Measurements from ENCODE around the gene ABCC4.

ABCC4 gene

DNA sequence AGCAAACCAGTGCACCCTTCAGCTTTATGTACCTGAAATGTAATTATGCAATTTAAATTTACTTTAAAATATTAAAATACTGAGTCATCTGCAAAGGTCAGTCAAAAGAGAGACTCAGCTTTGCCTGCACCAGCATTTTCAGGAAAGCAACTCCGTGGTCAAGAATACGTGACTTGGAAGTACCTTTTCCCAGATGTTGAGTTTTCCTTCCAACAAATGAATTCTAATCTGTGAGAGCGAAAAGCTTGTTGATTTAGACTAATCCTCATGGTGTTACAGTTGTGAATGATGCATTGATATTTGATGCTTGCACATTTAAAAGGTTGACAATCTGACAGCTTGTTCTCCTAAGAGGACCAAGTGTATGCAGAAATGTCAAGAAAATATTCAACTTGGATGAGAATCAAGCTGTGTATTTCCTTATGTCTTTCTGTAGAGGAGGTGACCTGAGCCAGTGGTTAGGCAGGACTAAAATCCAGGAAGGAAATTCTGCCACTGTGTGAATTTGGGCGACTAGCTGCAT, 270.4 kb downstream of the ABCC4 start:
- Histone ChIP-seq H3K27ac (ENCODE audit: insufficient read depth in 1 of 2, low read depth in 1 of 2, low read length in 2 of 2, poor library complexity in 1 of 2, severe bottlenecking in 2 of 2) (no peak overlapping the region), H3K27me3 (replicated peaks in 2 of 5; ENCODE audit: control insufficient read depth in 4 of 5, insufficient read depth in 5 of 5, low read length in 4 of 5) (no peaks in the 10 kb centered on the region), H3K4me3 (ENCODE audit: control insufficient read depth in 1 of 7, extremely low read depth in 1 of 7, insufficient read depth in 4 of 7, low read depth in 2 of 7, low read length in 6 of 7) (no peak overlapping the region), H3K9me3 (ENCODE audit: control extremely low read depth in 1 of 5, control insufficient read depth in 4 of 5, insufficient read depth in 2 of 5, low read depth in 1 of 5, low read length in 4 of 5) (no peaks in the 10 kb centered on the region), H3K36me3 (ENCODE audit: control insufficient read depth in 4 of 4, insufficient read depth in 4 of 4, low read length in 3 of 4) (peaks cover 0 to 4% (median 2%) of the 10 kb centered on the region in 4 experiments), H3K4me1 (ENCODE audit: control extremely low read depth in 1 of 4, control insufficient read depth in 4 of 4, insufficient read depth in 4 of 4, low read length in 3 of 4) (no peaks in the 10 kb centered on the region)
- 81% methylated on average over 4 of the region's 4 CpGs for WGBS (ENCODE audit: insufficient coverage)
- ChIA-PET POLR2A (no interaction called here), CTCF (no interaction called here)
- DNase-seq, result no peak

GRCh38 chr13:95027638-95028037, 273.6 kb downstream of the ABCC4 start:
- no CpG with 5 or more reads among the region's 3 CpGs for WGBS (ENCODE audit: insufficient coverage)
- CTCF ChIA-PET, result no interaction called here

DNA sequence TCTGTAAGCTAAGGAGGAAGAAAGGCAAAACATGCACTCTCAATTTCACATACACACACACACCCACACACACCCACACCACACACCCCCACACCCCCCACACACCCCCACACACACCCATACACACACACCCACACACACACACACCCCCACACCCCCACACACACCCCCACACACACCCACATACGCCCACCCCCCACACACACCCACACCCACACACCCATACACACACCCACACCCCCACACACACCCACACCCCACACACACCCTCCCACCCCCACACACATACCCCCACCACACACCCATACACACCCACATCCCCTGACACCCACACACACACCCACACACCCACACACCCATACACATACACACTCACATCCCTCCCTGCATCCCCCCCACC, 276.1 kb downstream of the ABCC4 start:
- POLR2A ChIA-PET, result no interaction called here
- Histone ChIP-seq H3K36me3 (ENCODE audit: control insufficient read depth in 4 of 4, insufficient read depth in 4 of 4, low read length in 3 of 4) (peaks cover 0 to 3% (median 2%) of the 10 kb centered on the region in 4 experiments), H3K9me3 (ENCODE audit: control extremely low read depth in 1 of 5, control insufficient read depth in 4 of 5, insufficient read depth in 2 of 5, low read depth in 1 of 5, low read length in 4 of 5) (no peaks in the 10 kb centered on the region), H3K4me1 (ENCODE audit: control extremely low read depth in 1 of 4, control insufficient read depth in 4 of 4, insufficient read depth in 4 of 4, low read length in 3 of 4) (no peaks in the 10 kb centered on the region), H3K4me3 (ENCODE audit: control insufficient read depth in 1 of 7, extremely low read depth in 1 of 7, insufficient read depth in 4 of 7, low read depth in 2 of 7, low read length in 6 of 7) (no peak overlapping the region), H3K27me3 (replicated peaks in 2 of 5; ENCODE audit: control insufficient read depth in 4 of 5, insufficient read depth in 5 of 5, low read length in 4 of 5) (no peaks in the 10 kb centered on the region), H3K27ac (ENCODE audit: insufficient read depth in 1 of 2, low read depth in 1 of 2, low read length in 2 of 2, poor library complexity in 1 of 2, severe bottlenecking in 2 of 2) (no peak overlapping the region)
- CTCF ChIA-PET, result no interaction called here
- no peak for DNase-seq
- WGBS (ENCODE audit: insufficient coverage), result no CpG with 5 or more reads among the region's 1 CpG

More at GRCh38 chr13:95027638-95028037, 273.6 kb downstream of the ABCC4 start:
- POLR2A ChIA-PET, result no interaction called here
- DNase-seq, result no peak
- Histone ChIP-seq H3K27me3 (replicated peaks in 2 of 5; ENCODE audit: control insufficient read depth in 4 of 5, insufficient read depth in 5 of 5, low read length in 4 of 5) (no peaks in the 10 kb centered on the region), H3K27ac (ENCODE audit: insufficient read depth in 1 of 2, low read depth in 1 of 2, low read length in 2 of 2, poor library complexity in 1 of 2, severe bottlenecking in 2 of 2) (no peak overlapping the region), H3K36me3 (ENCODE audit: control insufficient read depth in 4 of 4, insufficient read depth in 4 of 4, low read length in 3 of 4) (peaks cover 0 to 3% (median under 1%) of the 10 kb centered on the region in 4 experiments), H3K9me3 (ENCODE audit: control extremely low read depth in 1 of 5, control insufficient read depth in 4 of 5, insufficient read depth in 2 of 5, low read depth in 1 of 5, low read length in 4 of 5) (no peaks in the 10 kb centered on the region), H3K4me3 (ENCODE audit: control insufficient read depth in 1 of 7, extremely low read depth in 1 of 7, insufficient read depth in 4 of 7, low read depth in 2 of 7, low read length in 6 of 7) (no peak overlapping the region), H3K4me1 (ENCODE audit: control extremely low read depth in 1 of 4, control insufficient read depth in 4 of 4, insufficient read depth in 4 of 4, low read length in 3 of 4) (no peaks in the 10 kb centered on the region)

DNA sequence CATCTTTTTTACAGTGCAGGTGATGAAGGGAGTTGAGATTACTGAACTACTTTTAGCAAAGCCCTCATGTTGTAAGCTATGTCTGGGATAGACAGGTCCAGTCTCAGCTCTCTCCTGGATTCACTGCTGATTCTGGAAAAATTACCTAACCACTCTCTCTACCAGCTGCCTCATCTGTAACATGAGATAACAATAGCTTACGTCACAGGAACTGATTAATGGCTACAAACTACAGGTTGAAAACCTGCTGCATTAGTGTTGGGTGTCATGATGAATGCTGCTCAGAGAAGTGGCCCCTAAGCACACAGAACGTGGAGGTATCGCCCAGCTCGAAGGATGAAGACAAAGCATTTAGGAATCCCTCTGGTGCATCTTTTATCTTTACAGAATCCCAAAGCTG, 277.8 kb downstream of the ABCC4 start:
- POLR2A ChIA-PET, result no interaction called here
- no peak for DNase-seq

DNA sequence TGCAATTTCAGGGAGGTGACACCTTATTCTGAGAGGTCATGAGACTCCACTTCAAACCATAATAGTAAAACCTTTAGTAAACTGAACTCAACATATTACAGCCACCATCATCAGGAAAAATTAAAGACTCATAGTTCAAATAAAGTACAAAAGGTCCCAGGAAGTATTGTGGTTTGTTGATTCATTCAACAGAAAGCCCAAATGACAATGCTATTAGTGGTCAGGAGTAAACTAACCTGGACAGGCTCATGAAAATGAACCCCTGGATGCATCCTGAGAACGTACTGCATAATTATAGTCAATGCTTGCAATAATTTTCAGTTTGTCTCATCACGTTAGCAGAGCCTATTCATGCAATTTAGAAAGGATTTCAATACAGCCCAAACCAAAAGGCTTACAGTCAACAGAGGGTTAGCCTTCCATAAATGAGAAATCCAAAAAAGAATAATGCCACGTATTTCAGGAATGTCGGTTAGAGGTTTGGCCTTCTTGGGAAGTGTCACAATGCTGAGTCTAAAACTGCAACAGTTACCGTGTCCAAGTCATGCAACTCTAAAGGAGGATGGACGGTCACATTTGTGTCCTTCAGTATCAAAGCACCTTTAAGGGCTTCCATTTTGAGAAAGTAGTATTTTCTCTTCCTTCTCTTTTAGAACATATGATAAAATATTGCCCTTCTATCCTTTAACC, 280.8 kb downstream of the ABCC4 start:
- Histone ChIP-seq H3K4me3 (ENCODE audit: control insufficient read depth in 1 of 7, extremely low read depth in 1 of 7, insufficient read depth in 4 of 7, low read depth in 2 of 7, low read length in 6 of 7) (no peak overlapping the region), H3K4me1 (ENCODE audit: control extremely low read depth in 1 of 4, control insufficient read depth in 4 of 4, insufficient read depth in 4 of 4, low read length in 3 of 4) (no peaks in the 10 kb centered on the region), H3K9me3 (ENCODE audit: control extremely low read depth in 1 of 5, control insufficient read depth in 4 of 5, insufficient read depth in 2 of 5, low read depth in 1 of 5, low read length in 4 of 5) (no peaks in the 10 kb centered on the region), H3K27ac (ENCODE audit: insufficient read depth in 1 of 2, low read depth in 1 of 2, low read length in 2 of 2, poor library complexity in 1 of 2, severe bottlenecking in 2 of 2) (no peak overlapping the region), H3K27me3 (replicated peaks in 2 of 5; ENCODE audit: control insufficient read depth in 4 of 5, insufficient read depth in 5 of 5, low read length in 4 of 5) (no peaks in the 10 kb centered on the region), H3K36me3 (ENCODE audit: control insufficient read depth in 4 of 4, insufficient read depth in 4 of 4, low read length in 3 of 4) (peaks cover 0 to 3% (median 2%) of the 10 kb centered on the region in 4 experiments)
- ChIA-PET CTCF (no interaction called here), POLR2A (no interaction called here)
- no peak for DNase-seq
- 94% methylated on average over 4 of the region's 6 CpGs for WGBS (ENCODE audit: insufficient coverage)

More for the DNA sequence above, 277.8 kb downstream of the ABCC4 start:
- Histone ChIP-seq H3K9me3 (ENCODE audit: control extremely low read depth in 1 of 5, control insufficient read depth in 4 of 5, insufficient read depth in 2 of 5, low read depth in 1 of 5, low read length in 4 of 5) (no peaks in the 10 kb centered on the region), H3K27ac (ENCODE audit: insufficient read depth in 1 of 2, low read depth in 1 of 2, low read length in 2 of 2, poor library complexity in 1 of 2, severe bottlenecking in 2 of 2) (no peak overlapping the region), H3K36me3 (ENCODE audit: control insufficient read depth in 4 of 4, insufficient read depth in 4 of 4, low read length in 3 of 4) (peaks cover 0 to 3% (median 2%) of the 10 kb centered on the region in 4 experiments), H3K4me3 (ENCODE audit: control insufficient read depth in 1 of 7, extremely low read depth in 1 of 7, insufficient read depth in 4 of 7, low read depth in 2 of 7, low read length in 6 of 7) (no peak overlapping the region), H3K27me3 (replicated peaks in 2 of 5; ENCODE audit: control insufficient read depth in 4 of 5, insufficient read depth in 5 of 5, low read length in 4 of 5) (no peaks in the 10 kb centered on the region), H3K4me1 (ENCODE audit: control extremely low read depth in 1 of 4, control insufficient read depth in 4 of 4, insufficient read depth in 4 of 4, low read length in 3 of 4) (no peaks in the 10 kb centered on the region)
- WGBS (ENCODE audit: insufficient coverage), result no CpG with 5 or more reads among the region's 4 CpGs
- CTCF ChIA-PET, result no interaction called here

DNA sequence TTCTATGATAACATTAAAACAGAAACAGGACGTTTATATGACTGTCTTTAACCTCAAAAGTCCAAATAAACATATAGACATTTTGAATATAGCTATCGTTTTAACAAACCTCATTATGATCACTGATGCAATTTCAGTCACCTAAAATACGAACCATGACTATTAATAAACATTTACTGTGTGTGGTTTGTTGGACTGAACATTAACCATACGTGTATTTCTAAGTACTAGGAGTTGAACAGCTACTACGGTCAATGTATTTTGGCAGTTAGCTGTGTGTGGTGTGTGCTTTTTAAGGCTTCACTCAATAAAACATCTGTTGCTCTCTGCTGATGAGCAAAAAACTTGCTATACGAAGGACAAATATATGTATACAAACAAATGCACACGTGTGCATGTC, 281.4 kb downstream of the ABCC4 start:
- peaks cover 0 to 3% (median 2%) of the 10 kb centered on the region in 4 experiments for H3K36me3 ChIP-seq (ENCODE audit: control insufficient read depth in 4 of 4, insufficient read depth in 4 of 4, low read length in 3 of 4)
- no peaks in the 10 kb centered on the region for H3K27me3 ChIP-seq (replicated peaks in 2 of 5; ENCODE audit: control insufficient read depth in 4 of 5, insufficient read depth in 5 of 5, low read length in 4 of 5)
- no peak overlapping the region for H3K4me3 ChIP-seq (ENCODE audit: control insufficient read depth in 1 of 7, extremely low read depth in 1 of 7, insufficient read depth in 4 of 7, low read depth in 2 of 7, low read length in 6 of 7)
- H3K4me1 ChIP-seq (ENCODE audit: control extremely low read depth in 1 of 4, control insufficient read depth in 4 of 4, insufficient read depth in 4 of 4, low read length in 3 of 4), result no peaks in the 10 kb centered on the region
- CTCF ChIA-PET, result no interaction called here
- WGBS (ENCODE audit: insufficient coverage), result 100% methylated on average over 1 of the region's 7 CpGs
- DNase-seq, result no peak
- no peaks in the 10 kb centered on the region for H3K9me3 ChIP-seq (ENCODE audit: control extremely low read depth in 1 of 5, control insufficient read depth in 4 of 5, insufficient read depth in 2 of 5, low read depth in 1 of 5, low read length in 4 of 5)
- H3K27ac ChIP-seq (ENCODE audit: insufficient read depth in 1 of 2, low read depth in 1 of 2, low read length in 2 of 2, poor library complexity in 1 of 2, severe bottlenecking in 2 of 2), result no peak overlapping the region
- POLR2A ChIA-PET, result no interaction called here

DNA sequence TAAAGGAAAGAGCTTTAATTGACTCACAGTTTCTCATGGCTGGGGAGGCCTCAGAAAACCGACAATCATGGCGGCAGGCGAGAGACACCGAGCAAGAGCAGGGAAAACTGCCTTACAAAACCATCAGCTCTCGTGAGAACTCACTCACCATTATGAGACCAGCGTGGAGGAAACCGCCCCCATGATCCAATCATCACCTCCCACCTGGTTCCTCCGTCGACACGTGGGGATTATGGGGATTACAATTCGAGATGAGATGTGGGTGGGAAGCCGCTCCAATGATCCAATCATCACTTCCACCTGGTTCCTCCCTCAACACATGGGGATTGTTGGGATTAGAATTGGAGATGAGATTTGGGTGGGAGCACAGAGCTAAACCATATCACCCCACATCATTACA, 293.9 kb downstream of the ABCC4 start:
- Histone ChIP-seq H3K27me3 (replicated peaks in 2 of 5; ENCODE audit: control insufficient read depth in 4 of 5, insufficient read depth in 5 of 5, low read length in 4 of 5) (peaks cover 0 to under 1% (median 0%) of the 10 kb centered on the region in 5 experiments), H3K4me3 (ENCODE audit: control insufficient read depth in 1 of 7, extremely low read depth in 1 of 7, insufficient read depth in 4 of 7, low read depth in 2 of 7, low read length in 6 of 7) (no peak overlapping the region), H3K36me3 (ENCODE audit: control insufficient read depth in 4 of 4, insufficient read depth in 4 of 4, low read length in 3 of 4) (no peaks in the 10 kb centered on the region), H3K27ac (ENCODE audit: insufficient read depth in 1 of 2, low read depth in 1 of 2, low read length in 2 of 2, poor library complexity in 1 of 2, severe bottlenecking in 2 of 2) (no peak overlapping the region), H3K4me1 (ENCODE audit: control extremely low read depth in 1 of 4, control insufficient read depth in 4 of 4, insufficient read depth in 4 of 4, low read length in 3 of 4) (peaks cover 0 to 13% (median 6%) of the 10 kb centered on the region in 4 experiments), H3K9me3 (ENCODE audit: control extremely low read depth in 1 of 5, control insufficient read depth in 4 of 5, insufficient read depth in 2 of 5, low read depth in 1 of 5, low read length in 4 of 5) (no peaks in the 10 kb centered on the region)
- no peak for DNase-seq
- ChIA-PET POLR2A (no interaction called here), CTCF (no interaction called here)
- 96% methylated on average over 4 of the region's 12 CpGs for WGBS (ENCODE audit: insufficient coverage)
